NOMO-1 treated with dmso at 0.1 percent for 144 hours (cell line): ENCODE measurements around the gene SERPINA3.
"Not testable (repeated sequence)": the region's sequence is repeated elsewhere in the genome, so short reads cannot be mapped to it uniquely, and the experiment has no call there.

Source experiments
- DNase-seq: peaks from one replicate; lab custom pipeline; 2025; ENCODE audit not compliant: unreplicated experiment; lab: John Stamatoyannopoulos, UW

SERPINA3 gene

DNA sequence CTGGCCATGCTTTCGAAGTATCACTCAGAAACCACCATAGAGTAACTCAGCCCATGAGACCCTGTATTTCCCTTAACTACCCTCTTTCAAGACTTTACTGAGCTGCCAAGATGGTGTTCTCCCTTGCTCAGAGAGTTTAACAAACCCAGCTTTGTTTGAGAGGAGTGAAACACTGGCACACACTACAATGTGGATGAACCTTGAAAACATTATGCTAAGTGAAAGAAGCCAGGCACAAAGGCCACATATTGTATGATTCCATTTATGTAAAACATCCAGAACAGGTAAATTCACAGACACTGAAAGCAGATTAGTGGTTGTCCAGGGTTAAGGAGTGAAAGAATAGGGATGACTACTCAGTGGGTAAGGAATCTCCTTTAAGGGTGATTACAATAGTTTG, 18.9 kb downstream of the SERPINA3 start:
- no peak for DNase-seq

DNA sequence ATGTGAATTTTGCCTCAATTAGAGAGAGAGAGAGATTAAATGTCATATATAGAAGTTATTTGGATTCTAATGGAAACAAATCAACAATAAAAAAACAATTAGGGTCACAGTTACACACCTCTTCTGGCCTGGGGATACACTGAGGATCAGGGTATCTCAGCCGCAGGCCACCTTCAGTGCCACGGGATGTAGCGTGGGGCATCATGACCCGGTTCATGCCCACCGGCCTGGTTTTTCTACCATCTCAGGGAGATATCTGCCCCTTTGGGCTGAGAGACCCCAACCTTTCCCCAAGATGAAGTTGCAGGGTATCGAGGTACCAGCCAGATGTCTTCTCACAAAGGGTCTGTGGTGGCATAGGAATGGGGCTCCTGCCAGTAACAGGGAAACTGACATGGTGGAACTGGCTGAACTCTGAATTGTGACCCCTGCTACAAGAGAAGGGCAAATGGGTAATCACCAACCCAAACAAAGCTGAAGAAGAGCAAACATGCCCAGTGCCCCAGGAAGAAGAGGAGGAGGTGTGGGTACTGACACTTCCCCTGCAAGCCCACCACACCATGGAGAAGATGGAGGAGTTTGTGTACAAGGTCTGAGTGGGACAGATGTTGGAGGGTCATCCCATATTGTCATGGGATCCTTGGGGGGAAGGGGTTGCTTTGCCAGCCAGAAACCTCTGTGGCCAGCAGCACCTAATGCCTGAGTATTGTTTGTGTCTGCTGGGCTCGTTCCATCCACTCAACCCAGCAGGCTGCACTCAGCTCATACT, 19.5 kb downstream of the SERPINA3 start:
- DNase-seq = no peak

DNA sequence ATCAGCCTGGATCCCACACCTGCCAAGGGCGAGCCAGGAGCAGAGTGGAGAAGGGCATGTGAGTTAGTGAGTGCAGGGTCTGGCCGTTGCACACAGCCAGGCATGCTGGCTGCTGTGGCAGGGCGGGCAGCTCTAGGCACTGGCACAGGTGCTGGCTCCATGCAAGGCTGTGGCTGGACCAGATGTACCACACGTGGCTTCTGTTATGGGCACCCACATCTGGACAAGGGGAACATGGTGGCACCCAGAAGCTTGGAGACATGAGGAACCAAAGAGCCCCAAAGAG, 20.1 kb downstream of the SERPINA3 start:
- no peak for DNase-seq

DNA sequence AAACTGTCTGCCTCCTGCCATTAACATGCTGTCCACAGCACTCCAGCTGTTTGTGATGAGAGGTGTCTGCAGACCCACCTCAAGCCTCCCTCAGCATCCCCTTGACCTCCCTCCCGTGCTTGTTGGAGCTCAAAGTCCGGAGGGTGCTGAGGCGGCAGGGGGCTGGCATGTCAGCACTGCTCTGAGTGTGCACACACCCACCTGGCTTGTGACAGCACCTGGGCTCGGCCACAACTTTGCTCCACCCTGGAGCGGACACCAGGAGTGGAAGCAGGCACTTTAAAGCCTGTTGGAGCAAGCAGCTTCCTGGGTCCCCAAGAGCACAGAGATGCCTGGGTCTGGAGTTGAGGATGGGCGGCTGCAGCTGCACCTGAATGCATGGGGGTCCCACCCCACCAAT, 20.9 kb downstream of the SERPINA3 start:
- no peak for DNase-seq

DNA sequence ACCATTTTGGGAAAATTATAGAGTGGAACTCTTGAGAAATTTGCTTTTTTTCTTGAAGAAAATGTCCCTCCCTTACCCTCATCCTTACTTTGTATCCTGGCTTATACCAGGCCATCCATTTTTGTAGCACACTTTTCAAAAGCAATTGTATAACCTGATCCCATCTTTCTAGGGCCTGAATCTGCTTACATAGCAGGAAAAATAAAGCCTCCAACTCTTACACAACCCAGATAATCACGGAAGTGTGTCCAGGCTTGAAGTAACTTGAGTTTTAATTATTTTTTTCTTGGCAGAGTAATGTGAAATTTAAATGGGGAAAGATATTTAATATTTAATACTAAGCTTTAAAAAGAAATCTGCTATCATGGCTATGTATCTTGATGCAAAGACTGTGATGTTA, 23.0 kb downstream of the SERPINA3 start:
- no peak for DNase-seq

DNA sequence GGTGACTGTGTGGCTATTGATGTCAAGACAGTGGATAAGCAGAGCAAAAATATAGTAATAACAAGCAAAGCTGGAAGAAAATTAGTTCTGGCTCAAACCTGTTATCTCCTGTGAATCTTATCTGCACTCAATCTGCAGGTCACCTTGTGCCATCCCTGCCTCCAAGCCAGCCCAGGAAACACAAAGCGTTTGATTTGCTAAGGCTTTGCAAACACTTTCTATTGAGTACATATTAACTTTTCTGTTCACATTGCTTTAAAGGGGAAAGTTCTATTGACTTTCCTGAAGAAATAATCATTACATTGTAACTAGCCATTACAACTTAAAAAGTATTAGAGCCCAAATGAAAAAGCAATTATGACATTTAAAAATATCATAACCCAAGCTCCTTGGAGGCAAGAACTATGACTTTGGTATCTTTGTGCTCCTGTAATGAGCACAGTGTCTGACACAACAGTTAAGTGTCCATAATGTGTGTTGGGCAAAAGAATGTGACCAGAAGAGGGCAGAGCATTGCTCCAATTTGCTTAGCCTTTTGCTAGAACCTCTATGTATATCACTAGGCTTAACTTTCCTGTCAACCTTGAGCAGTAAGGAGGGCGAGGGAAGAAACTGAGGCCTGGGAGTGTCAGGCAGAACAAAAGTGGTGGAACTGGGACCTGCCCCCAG, 24.7 kb downstream of the SERPINA3 start:
- no peak for DNase-seq

DNA sequence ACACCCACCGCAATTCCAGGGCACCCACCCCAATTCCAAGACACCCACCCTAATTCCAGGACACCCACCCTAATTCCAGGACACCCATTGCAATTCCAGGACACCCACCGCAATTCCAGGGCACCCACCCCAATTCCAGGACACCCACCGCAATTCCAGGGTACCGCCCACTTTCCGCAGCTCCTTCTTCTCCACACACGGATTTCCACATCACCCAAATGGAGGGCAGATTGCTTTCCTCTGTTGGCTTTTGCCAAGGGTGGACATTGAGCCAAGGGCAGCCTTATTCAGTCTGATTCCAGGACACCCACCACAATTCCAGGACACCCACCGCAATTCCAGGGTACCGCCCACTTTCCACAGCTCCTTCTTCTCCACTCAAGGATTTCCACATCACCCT, 25.6 kb downstream of the SERPINA3 start:
- not testable (repeated sequence) for DNase-seq

DNA sequence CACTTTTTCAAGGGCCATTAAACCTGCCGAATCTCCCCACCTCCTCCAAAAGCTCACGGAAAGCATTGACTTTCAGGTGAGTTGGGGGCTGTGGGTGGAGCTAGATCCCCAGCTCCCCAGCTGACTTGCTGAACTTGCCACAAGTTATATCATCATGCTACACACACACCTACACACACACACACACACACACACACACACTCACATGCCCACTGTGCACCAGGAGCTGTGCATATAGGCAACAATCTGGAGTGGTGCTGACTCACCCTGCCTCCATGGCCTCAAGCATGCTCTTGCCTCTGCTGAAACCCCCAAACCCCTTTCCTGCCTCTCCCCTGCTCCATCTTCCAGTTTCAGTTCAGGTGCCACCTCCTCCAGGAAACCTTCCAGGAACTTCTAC, 26.1 kb downstream of the SERPINA3 start:
- no peak for DNase-seq

DNA sequence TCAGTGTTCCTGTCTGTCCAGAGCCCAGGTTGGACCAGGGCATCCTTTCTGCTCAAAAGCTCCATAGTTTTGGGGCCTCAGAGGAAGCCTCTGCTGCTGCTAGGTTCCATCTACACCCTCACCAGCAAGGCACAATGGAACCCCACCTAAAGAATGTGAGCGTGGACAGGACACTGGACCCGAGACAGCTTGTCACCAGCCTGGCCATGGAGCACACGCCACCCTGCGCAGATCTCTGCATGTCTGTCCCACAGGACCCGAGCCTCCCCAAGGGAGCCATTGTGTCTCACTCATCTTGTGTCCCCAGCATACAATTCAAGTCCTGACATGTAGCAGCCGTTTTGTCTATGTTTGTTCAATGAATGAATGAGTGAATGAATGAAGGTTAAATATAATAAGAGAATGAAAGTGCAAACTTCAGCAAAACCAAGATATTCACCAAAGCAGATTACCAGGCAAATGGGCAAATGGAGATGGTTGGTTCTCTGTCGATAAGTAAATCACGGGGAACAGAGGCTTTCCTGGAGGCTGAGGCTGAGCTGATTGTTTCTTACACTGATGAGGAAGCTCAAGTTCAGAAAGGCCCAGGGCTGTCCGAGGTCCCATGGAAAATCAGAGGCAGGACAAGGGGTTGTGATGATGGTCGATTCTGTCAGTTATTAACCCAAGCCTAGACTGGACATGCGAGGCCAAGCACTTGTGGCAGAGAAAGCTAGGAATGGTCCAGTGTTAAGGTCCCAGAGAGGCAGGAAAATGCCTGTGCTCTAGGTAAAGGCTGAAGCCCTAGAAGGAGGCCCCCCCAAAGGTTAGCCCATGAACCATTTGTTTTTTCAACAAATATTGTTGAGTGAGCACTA, 27.0 kb downstream of the SERPINA3 start:
- DNase-seq = no peak

DNA sequence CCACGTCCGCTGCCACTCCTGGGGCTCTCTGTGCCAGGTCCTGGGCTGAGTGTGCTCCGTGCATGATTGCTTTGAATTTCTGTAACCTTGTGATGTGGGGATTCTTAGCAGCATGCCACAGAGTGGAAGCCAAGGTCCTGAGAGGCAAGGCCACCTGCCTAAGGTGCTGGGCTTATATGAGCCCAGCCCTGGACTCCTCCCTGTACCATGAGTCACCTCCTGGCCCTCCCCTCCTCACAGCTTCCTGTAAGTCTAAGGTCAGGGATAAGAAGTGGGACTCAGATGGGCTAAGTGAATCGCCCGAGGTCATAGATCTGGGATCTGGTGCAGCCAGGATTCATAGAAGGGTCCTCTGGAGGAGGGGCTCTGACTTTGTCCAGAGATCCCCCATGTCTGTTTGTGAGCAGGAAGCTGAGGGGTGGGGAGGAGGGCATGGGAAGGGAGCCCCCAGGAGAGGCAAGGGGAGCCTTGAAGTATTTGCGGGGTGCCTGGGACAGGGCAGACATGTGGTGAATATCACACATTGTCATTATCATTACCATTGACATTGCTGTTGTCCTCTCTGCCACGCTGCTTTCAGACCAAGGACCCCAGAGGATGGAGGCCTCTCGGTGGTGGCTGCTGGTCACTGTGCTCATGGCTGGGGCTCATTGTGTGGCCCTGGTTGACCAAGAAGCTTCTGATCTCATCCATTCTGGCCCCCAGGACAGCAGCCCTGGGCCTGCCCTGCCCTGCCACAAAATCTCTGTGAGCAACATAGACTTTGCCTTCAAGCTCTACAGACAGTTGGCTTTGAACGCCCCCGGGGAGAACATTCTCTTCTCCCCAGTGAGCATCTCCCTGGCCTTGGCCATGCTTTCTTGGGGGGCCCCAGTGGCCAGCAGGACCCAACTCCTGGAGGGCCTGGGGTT, 28.8 kb downstream of the SERPINA3 start:
- DNase-seq = no peak

DNA sequence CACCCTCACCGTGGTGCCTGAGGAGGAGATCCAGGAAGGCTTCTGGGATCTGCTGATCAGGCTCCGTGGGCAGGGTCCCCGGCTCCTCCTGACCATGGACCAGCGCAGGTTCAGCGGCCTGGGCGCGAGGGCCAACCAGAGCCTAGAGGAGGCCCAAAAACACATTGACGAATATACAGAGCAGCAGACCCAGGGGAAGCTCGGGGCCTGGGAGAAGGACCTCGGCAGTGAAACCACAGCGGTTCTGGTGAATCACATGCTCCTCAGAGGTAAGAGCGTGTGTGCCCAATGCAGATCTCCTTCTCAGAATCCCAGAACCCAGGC, 29.4 kb downstream of the SERPINA3 start:
- no peak for DNase-seq

DNA sequence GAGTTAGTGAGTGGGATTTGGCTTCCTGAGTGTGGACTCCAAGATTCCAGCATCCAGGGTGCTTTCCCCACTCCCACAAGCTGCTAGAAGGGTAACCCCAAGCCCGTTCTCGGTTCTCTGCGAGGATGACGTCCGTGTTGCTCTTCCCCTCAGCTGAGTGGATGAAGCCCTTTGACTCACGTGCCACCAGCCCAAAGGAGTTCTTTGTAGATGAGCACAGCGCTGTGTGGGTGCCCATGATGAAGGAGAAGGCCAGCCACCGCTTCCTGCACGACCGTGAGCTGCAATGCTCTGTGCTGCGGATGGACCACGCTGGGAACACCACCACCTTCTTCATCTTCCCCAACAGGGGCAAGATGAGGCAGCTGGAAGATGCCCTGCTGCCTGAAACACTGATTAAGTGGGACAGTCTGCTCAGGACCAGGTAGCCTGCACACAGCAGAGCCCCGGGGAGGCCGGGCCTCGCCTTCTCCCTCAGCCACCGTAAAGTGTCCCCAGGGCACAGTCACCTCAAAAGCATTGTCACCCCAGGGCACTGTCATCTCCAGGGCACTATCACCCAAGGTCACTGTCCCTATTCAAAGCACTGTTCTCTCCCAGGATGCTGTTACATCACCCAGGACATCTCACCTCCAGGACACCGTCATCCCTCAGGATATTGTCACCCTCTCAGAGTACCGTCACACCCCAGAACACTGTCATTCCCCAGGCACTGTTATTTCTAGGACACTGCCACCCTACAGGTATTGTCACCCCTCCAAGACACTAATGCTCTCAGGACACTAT, 31.3 kb downstream of the SERPINA3 start:
- DNase-seq = no peak

DNA sequence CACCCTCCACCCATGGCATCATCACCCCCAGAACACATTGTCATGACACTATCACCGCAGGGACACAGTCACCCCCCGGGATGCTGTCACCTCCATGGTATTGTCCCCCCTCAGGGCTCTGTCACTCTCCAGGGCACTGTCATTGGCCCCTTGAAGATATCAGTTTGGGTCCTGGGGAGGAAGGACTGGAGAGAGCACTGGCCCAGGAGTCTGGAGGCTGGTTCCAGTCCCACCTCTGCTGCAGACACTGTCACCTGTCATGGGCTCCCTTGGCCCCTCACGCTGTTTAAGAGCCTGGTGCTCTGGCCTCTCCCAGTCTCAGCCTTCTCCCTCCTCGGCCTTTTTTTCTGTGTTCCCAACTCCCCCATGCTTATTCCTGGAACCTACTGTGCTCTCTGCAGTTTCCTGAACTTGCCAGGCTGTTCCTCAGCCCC, 31.9 kb downstream of the SERPINA3 start:
- DNase-seq = no peak

DNA sequence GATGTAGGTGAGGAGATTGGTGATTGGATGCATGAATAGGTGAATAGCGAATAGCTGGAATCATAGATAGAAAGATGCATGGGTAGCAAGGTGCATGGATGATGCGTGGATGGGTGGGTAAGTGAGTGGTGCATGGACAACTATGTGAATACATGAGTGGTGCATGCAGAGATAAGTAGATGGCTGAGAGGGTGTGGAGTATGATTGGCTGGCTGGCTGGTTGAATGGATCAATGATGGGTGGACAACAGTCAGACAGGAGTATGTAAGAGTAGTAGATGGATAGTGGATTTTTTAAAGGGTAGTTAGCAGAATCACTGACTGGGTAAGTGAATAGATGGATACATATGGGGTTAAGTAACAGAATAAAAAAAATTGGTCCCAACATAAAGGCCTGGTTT, 33.9 kb downstream of the SERPINA3 start:
- no peak for DNase-seq

DNA sequence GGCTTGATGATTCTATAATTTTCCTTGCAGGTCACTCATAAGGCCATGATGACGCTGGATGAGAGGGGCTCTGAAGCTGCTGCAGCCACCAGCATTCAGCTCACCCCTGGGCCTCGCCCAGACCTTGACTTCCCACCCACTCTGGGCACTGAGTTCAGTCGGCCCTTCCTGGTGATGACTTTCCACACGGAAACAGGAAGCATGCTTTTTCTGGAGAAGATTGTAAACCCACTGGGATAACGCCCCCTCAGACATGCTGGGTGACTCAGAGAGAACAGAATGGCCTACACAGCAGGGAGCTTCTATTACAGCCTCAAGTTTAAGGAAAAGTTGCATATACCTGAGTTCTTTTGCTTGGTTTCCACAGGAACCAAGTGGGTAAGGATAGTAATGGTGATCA, 34.3 kb downstream of the SERPINA3 start:
- no peak for DNase-seq

DNA sequence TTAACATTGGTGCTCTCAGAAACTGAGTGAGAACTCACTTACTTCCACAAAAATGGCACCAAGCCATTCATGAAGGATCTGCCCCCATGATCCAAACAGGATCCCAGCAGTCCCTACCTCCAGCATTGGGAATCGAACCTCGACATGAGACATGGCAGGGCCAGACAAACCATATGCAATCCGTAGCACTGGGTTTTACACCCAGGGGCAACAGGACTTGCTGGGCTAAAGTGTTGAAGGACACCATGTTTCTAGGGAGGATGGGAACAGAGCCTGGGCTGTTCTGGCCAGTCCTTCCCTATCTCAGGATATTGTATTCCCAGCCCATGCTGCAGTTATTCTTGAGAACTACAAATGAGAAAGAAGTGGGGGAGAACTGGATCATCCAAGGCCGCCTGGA, 36.6 kb downstream of the SERPINA3 start:
- DNase-seq = no peak

DNA sequence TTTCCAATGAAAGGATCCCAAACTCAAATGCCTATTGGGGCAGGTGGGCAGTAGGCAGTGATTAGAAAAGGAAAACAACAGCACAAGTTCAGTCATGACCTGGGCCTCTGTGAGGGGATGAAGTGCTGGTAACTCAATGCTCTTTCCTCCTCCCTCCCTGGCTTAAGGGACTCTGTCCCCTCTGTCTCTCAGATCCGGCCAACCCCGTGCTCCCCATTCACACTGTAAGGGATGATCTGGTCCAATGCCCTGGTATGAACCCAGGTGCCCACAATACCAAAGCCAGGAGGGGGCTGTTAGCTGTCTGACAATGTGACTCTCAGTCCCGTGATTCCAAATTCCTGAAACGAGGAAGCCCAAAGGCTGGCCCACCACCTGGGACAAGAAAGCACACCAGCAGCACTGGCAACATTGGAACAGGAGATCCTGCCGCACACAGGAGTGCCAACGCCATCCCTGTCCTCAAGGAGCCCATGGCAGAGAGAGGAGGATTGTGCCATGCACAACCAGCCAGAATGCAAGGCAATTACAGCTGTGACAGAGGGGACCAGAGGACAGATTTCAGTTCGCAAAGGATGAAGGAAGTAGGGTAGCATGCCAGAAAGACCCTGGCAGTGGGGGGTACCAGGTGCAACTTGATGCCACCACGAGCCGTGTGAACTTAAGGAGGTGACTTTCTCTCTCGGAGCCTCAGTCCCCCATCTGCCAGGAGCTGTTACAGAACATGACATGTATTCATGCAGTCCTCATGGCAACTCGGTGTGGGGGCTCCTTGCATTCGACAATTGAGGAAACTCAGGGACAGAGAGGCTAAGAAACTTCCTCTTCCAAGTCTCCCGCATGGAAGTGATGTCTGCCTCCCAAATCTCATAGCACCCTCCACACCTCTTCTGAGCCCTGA, 37.6 kb downstream of the SERPINA3 start:
- no peak for DNase-seq

DNA sequence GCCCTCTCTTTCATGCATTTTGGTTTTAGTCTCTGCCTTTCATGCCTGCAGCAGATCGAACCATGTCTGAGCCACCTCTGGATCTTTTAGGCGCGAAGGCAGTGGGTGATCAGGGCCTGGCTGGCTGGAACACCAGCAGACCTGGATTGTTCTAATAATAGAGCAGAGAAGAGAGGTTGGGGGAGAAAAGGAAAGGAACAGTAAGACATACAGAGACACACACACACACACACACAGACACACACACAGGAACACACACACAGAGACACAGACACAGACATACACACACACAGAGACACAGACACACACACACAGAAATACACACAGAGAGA, 38.2 kb downstream of the SERPINA3 start:
- DNase-seq = no peak
